Stimulated activated CD8-positive, alpha-beta memory T cell treated with anti-CD3 and anti-CD28 coated beads, Interleukin-12 subunit alpha, Interleukin-12 subunit beta, amount 100 ng/mL, for 24 hours (primary cell): Measurements from ENCODE around the gene ZNF891.
A peak's percentile ranks its signal among the peaks of the same experiment; 100 is the strongest.

Source experiments
- DNase-seq: peaks from one replicate; pipeline ENCODE4 v3.0.0-alpha.2; 2020; ENCODE audit errors: extremely low read depth

Gene ZNF891

DNA sequence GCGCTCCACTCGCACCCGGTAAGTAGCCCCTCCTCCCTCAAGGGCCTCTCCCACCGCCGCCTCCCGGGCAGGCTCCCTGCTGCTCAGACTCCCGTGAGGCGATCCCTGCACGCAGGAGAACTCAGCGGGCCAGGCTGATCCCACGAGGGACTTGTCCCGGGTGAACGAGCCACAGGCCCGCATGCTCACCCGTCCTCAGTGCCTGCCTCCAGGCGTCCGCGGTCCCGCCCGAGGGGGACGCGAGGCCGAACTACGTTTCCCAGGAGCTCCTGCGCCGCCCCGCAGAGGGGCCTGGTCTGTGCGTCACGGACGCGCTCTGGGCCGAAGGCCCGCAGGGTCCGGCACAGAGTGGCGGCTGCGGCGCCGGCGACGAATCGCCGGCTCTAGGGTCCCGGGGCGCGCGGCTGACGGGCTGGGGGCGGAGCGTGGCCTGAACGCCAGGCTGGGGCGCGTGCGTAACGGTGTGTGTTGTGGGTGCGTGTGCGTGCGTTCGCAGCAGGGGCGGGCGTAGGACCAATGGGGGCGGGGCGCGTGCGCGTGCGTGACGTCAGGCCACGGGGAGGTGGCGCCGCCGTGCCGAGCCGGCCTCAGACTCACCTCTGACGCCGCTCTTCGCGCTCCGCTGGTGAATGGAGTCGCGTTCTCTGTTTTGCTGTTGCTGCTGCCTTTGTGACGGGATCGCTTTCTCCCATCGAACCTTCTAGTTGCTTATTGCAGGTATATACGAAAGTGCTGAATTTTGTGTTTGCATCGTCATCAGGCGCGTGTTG lies at the start of gene ZNF891, which contains the start of gene ZNF10:
ZNF891 (minus strand) TSS at position 237 of the 770 bp plus-strand sequence. CDS start 8,356 bp downstream, outside the sequence.
ZNF10 (plus strand) TSS at position 590 of the 770 bp plus-strand sequence. CDS start 13,866 bp downstream, outside the sequence.
- peak; percentile 95 for DNase-seq

GRCh38 chr12:133174901-133175300 lies 44.8 kb upstream of the ZNF891 start:
- no peak for DNase-seq

DNA sequence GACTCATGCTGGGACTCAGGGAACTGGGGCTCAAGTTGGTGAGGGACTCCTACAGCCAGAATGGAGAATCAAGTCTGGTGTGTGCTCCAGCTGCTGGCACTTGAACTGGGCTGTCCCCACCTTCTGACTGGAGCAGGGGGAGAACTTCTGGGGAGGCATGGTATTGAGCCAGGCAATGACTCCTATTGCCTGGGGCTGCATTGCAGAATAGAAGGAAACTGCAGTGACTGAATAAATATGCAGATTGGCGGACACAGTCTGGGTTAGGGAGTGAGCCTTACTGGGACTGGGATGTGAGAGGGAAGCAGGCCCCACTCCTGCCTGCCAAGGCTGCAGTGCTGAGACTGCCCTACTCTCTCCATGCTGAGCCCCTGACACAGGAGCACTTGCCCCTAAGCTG lies 42.4 kb upstream of the ZNF891 start:
- no peak for DNase-seq

DNA sequence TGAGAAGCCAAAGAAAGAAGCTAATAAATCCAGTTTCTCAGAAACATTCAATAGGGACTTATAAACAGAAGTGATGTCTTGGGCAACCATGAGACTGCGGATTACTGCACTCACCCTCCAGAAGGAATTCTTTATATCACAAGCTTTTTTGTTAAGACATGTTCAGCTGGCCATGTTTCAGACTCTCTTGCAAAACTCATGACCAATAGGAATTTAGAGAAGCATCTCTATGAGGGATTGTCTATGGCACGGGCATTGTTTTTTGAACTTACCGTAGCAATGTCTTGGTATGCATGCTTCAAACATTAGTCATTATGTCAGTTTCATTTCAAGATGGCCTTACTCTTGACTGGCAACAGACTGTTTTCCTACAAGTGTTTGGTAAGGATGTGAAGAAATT lies 35.7 kb upstream of the ZNF891 start:
- no peak for DNase-seq

DNA sequence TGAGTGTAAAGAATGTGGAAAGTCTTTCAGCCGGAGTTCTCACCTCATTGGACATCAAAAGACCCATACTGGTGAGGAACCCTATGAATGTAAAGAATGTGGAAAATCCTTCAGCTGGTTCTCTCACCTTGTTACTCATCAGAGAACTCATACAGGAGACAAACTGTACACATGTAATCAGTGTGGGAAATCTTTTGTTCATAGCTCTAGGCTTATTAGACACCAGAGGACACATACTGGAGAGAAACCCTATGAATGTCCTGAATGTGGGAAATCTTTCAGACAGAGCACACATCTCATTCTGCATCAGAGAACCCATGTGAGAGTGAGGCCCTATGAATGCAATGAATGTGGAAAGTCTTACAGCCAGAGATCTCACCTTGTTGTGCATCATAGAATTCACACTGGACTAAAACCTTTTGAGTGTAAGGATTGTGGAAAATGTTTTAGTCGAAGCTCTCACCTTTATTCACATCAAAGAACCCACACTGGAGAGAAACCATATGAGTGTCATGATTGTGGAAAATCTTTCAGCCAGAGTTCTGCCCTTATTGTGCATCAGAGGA lies 26.1 kb upstream of the ZNF891 start:
- DNase-seq: no peak

DNA sequence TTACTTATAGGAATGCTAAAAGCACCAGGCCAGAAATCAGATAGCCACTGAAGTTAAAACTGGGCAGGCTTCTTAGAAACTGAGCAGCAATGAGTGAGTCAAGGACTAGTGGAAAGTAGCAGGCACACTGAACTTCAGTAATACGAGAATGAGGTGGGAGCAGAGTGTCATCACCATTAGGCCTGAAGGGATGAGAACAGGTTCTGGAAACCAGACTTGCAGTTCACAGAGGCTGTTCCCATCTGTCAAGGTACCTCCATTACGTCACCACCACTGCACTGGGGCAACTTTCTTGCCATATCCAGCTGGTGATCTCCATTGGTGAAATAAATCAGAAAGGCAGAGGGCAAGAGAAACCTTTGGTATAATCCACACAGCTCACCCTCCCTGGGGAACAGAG lies 15.9 kb upstream of the ZNF891 start:
- DNase-seq: no peak

GRCh38 chr12:133135747-133136146 lies 5.7 kb upstream of the ZNF891 start:
- no peak for DNase-seq

DNA sequence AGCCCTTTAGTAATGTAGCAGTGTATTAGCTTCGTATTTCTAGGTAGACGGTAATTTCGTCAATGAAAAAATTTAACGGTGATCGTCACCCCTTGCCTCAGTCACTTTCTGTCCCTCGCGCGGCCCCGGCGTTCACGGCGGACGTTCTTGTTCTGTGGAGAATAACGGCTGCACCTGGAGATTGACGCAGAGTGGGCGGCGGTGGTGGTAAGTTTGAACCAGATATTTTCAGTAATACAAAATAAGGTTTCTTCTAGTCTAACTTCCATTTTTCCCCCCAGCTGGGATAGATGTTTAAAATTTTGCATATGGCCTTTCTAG lies 694 bp upstream of the ZNF891 start:
- no peak for DNase-seq

DNA sequence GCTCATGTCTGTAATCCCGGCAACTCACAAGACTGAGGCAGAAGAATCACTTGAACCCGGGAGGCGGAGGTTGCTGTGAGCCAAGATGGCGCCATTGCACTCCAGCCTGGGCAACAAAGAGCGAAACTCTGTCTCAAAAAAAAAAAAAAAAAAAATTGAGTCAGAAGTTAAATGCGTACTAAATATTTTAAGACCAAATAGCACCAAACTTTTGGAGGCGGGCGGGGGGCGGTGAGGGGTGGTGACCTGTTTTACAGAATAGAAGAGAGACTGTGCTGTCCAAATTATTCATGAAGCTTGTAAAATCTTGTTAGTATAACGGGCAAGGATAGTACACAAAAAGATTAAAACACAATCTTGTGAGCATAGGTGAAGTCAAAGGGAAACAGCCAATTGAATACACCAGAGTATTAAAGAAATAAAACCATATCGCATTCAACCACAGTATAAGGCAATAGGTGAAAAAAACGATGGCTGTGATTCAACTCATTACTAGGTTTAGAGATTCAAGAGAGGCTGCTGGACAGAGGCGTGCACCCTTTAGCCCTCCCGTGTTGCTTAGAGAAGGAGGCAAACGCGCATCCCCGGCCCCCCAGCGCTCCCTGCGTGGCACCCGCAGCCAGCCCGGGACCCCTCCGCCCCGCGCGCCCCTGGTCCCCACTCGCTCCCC lies 571 bp downstream of the ZNF891 start:
- DNase-seq: no peak

- DNase-seq: no peak
Observed at GRCh38 chr12:133124674-133125073, 5.4 kb downstream of the ZNF891 start.

GRCh38 chr12:133120385-133121191 lies 9.5 kb downstream of the ZNF891 start:
- no peak for DNase-seq

DNA sequence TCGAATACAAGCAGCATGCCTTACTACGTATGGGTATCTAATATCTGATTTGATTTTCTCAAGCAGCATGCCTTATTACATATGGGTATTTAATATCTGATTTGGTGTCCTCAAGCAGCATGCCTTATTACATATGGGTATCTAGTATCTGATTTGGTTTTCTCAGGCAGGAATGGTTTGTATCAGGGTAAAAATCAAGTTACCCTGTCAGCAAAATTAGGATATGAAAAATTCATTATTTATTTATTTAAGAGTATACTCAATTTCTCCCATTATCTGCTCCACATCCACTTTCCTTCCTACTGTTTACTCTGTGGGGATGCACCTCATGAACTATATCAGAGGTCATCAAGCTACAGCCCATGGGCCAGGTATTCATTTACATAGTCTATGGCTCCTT lies 21.9 kb downstream of the ZNF891 start:
- no peak for DNase-seq

DNA sequence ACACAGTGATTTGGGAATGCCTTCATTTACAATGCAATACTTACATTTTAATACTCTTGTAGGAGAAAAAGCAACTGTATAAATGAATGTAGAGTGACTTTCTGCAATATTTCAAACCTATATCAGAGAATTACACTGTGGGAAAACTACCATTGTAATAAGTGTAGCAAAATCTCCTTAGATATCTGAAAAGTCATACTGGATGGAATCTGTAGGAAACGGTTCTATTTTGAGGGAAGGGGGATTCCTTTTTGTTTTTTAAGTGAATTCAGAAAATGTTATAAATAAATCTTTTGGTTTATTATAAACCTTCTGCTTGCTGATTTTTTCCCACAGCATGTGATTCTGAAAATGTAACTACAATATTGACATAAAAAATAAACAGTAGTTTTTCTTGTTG lies 23.0 kb downstream of the ZNF891 start:
- no peak for DNase-seq

DNA sequence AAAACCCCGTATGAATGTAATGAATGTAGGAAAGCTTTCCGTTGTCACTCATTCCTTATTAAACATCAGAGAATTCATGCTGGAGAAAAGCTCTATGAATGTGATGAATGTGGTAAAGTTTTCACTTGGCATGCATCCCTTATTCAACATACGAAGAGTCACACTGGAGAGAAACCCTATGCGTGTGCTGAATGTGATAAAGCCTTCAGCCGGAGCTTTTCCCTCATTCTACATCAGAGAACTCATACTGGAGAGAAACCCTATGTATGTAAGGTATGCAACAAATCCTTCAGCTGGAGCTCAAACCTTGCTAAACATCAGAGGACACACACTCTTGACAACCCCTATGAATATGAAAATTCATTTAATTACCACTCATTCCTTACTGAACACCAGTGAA lies 23.8 kb downstream of the ZNF891 start:
- DNase-seq: no peak

- no peak for DNase-seq
Observed at GRCh38 chr12:133105620-133106019, 24.5 kb downstream of the ZNF891 start.

GRCh38 chr12:133083345-133083744 lies 46.7 kb downstream of the ZNF891 start:
- no peak for DNase-seq

DNA sequence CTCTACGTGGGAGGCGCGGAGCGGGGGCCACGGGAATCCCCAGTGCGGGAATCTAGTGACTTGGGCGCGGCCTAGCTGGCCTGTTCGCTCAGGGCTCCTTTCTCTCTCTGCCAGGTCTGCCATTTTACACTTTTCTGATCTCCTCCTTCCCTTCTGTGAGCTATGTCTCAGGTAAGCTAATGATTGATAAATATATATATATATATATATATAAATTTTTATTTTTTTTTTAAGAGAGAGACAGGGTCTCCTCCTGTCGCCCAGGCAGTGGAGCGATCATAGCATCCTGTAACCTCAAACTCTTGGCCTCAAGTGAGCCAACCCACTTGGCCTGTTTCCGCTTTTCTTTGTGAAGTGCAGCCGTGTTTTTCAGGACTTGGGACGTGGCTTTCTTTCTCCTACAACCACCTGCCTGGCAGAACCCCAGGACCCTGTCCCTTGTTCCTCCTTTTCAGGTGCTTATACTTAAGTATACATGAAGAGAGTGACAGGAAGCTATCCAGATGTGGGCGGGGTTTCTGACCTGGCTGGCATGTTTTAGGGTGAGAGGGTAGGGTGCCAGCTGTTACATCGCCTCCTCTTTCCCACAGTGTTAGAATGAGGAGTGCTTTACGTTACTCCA lies 48.8 kb downstream of the ZNF891 start:
- DNase-seq: no peak

DNA sequence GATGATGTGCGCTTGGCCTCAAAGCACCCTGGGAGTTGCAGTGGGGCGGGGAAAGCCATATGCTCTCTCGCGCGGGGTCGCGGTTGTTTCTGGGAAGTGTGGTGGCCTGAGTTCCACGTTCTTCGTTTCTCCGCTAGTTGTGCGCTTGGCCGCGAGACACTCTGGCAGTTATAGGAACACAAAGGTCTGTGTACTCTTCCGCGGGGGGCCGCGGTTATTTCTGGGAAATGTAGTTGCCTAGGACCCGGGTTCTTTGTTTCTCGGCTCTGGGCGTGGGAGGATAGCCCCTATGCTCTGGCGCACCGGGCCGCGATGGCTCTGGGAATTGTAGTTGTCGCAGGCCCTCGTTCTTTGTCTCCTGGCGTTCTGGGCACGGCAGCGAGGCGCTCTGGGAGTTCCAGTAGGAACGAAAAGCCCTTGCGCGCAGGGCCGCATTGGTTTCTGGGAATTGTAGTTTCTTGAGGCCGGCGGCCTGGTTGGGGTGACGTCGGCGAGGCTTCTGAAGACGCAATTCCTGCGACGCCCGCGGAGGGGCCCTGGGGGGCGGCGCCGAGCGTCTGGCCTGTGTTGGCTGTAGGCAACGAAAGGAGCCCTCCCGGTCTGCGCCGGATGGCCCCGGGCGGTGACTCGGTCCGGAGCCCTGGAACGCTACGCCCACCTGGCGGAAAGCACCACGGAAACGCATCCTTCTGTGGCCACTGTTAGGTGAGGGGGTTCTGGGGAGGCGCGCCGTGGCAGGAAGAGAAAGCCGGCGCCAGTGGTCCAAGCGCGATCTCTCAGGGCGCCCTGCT lies 49.5 kb downstream of the ZNF891 start, which contains the start of gene ZNF140:
ZNF140 (plus strand) TSS at position 556 of the 791 bp plus-strand sequence. CDS start 398 bp downstream, outside the sequence.
- peak; percentile 88 for DNase-seq

DNA sequence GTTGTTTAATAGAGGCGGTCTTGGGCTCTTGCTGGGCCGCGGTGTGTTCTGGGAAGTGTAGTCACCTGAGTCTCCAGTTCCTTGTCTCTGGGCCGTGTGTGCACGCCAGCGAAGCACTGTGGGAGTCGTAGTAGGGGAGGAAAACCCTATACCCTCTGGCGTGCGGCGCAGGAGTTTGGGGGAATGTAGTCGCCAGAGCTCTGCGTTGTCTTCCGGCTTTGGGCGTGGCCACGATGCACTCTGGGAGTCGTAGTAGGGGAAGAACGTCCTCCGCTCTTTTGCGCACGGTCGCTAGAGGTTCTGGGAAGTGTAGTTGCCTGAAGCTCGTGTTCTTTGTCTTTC lies 50.1 kb downstream of the ZNF891 start:
- peak; percentile 92 for DNase-seq

DNA sequence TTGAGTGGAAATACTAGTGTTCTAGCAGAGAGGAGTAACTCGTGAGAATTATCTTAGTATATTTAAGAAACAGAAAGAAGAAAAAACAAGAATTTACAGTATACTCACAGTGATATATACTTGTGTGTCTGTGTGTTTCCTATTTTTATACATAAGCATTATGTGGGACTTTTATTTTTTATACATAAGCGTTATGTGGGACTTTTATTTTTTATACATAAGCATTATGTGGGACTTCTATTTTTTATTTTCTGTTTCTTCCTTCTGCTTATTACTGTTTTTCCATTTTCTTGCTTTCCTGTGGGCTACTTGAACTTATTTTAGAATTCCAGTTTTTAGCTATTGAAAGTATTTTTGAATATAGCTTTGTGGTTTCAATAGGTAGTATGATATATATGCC lies 56.2 kb downstream of the ZNF891 start:
- DNase-seq: no peak

DNA sequence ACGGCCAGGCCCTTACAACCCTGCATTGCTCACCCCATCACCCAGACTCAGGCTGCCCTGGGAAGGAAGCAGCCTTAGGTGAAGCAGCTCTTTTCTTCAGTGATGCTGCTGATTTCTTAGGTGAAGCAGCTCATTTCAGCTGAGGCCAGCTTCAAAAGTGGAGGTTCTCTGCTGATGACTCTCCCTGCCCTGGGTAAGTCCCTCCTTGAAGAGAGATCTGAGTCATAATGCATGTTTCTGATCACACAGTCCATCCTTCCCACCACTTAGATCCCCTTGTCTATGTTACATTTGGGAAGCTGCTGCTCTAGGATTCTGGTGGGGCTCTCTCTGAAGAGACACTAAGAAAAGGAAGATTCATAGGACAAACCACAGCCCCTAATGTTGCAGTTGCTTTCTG lies 66.5 kb downstream of the ZNF891 start:
- DNase-seq: no peak
